Vagina (tissue), 2 donors: Measurements from ENCODE around the gene AKAP8L. TPM values are rescaled to one million over a fixed set of nuclear protein-coding genes. Genes with fewer than 3 reads are reported as not detected.
A peak's percentile ranks its signal among the peaks of the same experiment; 100 is the strongest.

ENCODE experiments used
- DNase-seq, 2 donors: peaks; one replicate each; pipeline ENCODE4 v3.0.0-alpha.2; 2017; ENCODE audit errors: extremely low spot score in 2 of 2
- H3K27ac ChIP-seq: fragments of 200-600 bp; sonication (generic); one replicate; pipeline ENCODE4 v1.5.1; 2019
- H3K27me3 ChIP-seq: fragments of 200-600 bp; sonication (generic); one replicate; pipeline ENCODE4 v1.5.1; 2019
- H3K36me3 ChIP-seq, 2 donors: fragments of 200-600 bp; sonication (generic); one replicate each; pipeline ENCODE4 v1.5.1; 2017 to 2019
- H3K4me1 ChIP-seq: fragments of 200-600 bp; sonication (generic); one replicate; pipeline ENCODE4 v1.5.1; 2019
- H3K4me3 ChIP-seq, 2 donors: fragments of 200-600 bp; sonication (generic); 1 replicate in 1 of 2; 2 replicates in 1 of 2; pipeline ENCODE4 v1.5.1; 2016 to 2019
- H3K9me3 ChIP-seq: fragments of 200-600 bp; sonication (generic); one replicate; pipeline ENCODE4 v1.5.1; 2019
- CTCF ChIP-seq, 3 experiments: fragments of 450-650 bp in 2 of 3; fragments of 200-600 bp in 1 of 3; sonication (generic) in 1 of 3; IDR thresholded peaks; one replicate each; pipeline ENCODE4 v1.5.1; 2017 to 2019; ENCODE audit warnings: antibody characterized with exemption in 3 of 3, mild to moderate bottlenecking in 2 of 3, moderate library complexity in 2 of 3
- POLR2A ChIP-seq, 2 donors: fragments of 450-650 bp; IDR thresholded peaks; one replicate each; pipeline ENCODE4 v1.6.1; 2017; ENCODE audit warnings: antibody characterized with exemption in 2 of 2, mild to moderate bottlenecking in 2 of 2, moderate library complexity in 2 of 2
- POLR2AphosphoS5 ChIP-seq, 2 donors: sonication (generic); formaldehyde crosslinking; IDR thresholded peaks; one replicate each; pipeline ENCODE4 v1.9.0; 2017; ENCODE audit warnings: antibody characterized with exemption in 2 of 2, mild to moderate bottlenecking in 2 of 2, low read depth in 1 of 2; ENCODE audit not compliant: insufficient read depth in 1 of 2
- intact Hi-C: fragments of 100-400 bp; cut with DNase I; formaldehyde crosslinking; loops from one replicate; pipeline ENCODE4 v1.15.1; 2023
- total RNA-seq: library from RNA; depleted of rRNA; stranded (reverse); fragments of >200 nt; gene quantifications from one replicate; pipeline ENCODE4 v1.2.3, GENCODE V29; 2016

AKAP8L gene
- 127 TPM for total RNA-seq

GRCh38 chr19:15418579-15419412 is at the start of gene AKAP8L:
Gene AKAP8L, minus strand, starts transcription at chr19:15418988. Its CDS starts 65 bp downstream, at chr19:15418923.
- peaks cover 0 to 15% of the 10 kb centered on the region in 2 donors for H3K36me3 ChIP-seq
- H3K9me3 ChIP-seq = no peaks in the 10 kb centered on the region
- H3K27me3 ChIP-seq = no peaks in the 10 kb centered on the region
- peak; percentile 98 for TF ChIP-seq POLR2AphosphoS5 (IDR thresholded peaks at IDR 0.05; ENCODE audit: insufficient read depth in 1 of 2, low read depth in 1 of 2)
- peak in 1 of 2 donors; percentile 87 for TF ChIP-seq POLR2A (IDR thresholded peaks at IDR 0.05)
- TF ChIP-seq CTCF (IDR thresholded peaks at IDR 0.05) = peak in 1 of 3 experiments; percentile 66
- peak within 1 kb of the TSS; percentile 82 for H3K27ac ChIP-seq
- H3K4me1 ChIP-seq = peaks cover 75% of the 10 kb centered on the region
- intact Hi-C loops = no loop called here
- peak within 1 kb of the TSS; percentile 80 to 93 for H3K4me3 ChIP-seq
- DNase-seq = peak; percentile 99

- TF ChIP-seq CTCF (IDR thresholded peaks at IDR 0.05) (no peak), POLR2AphosphoS5 (IDR thresholded peaks at IDR 0.05; ENCODE audit: insufficient read depth in 1 of 2, low read depth in 1 of 2) (no peak), POLR2A (IDR thresholded peaks at IDR 0.05) (no peak)
- intact Hi-C loops = no loop called here
- no peaks in the 10 kb centered on the region for H3K9me3 ChIP-seq
- no peaks in the 10 kb centered on the region for H3K27me3 ChIP-seq
- H3K36me3 ChIP-seq = no peaks in the 10 kb centered on the region
- no peak overlapping the region for H3K4me3 ChIP-seq
- DNase-seq = no peak
- peaks cover 13% of the 10 kb centered on the region for H3K4me1 ChIP-seq
- H3K27ac ChIP-seq = no peak overlapping the region
These were observed 49.0 kb upstream of the AKAP8L start for GRCh38 chr19:15467734-15468214.

GRCh38 chr19:15466851-15467733 is 48.3 kb upstream of the AKAP8L start:
- Histone ChIP-seq H3K27me3 (no peaks in the 10 kb centered on the region), H3K4me1 (peaks cover 13% of the 10 kb centered on the region), H3K36me3 (no peaks in the 10 kb centered on the region), H3K4me3 (no peak overlapping the region), H3K27ac (no peak overlapping the region), H3K9me3 (no peaks in the 10 kb centered on the region)
- TF ChIP-seq POLR2AphosphoS5 (IDR thresholded peaks at IDR 0.05; ENCODE audit: insufficient read depth in 1 of 2, low read depth in 1 of 2) = no peak
- no peak for TF ChIP-seq CTCF (IDR thresholded peaks at IDR 0.05)
- TF ChIP-seq POLR2A (IDR thresholded peaks at IDR 0.05) = no peak
- intact Hi-C loops = no loop called here
- DNase-seq = no peak

GRCh38 chr19:15464394-15465385 is 45.9 kb upstream of the AKAP8L start, which contains the start of gene RASAL3:
Gene RASAL3, minus strand, starts transcription at chr19:15464544. Its CDS starts 186 bp downstream, at chr19:15464358.
- H3K27me3 ChIP-seq = no peaks in the 10 kb centered on the region
- H3K9me3 ChIP-seq = no peaks in the 10 kb centered on the region
- H3K4me3 ChIP-seq = peak within 1 kb of the TSS; percentile 33 to 41
- peak within 1 kb of the TSS; percentile 33 for H3K27ac ChIP-seq
- no peaks in the 10 kb centered on the region for H3K36me3 ChIP-seq
- peaks cover 7% of the 10 kb centered on the region for H3K4me1 ChIP-seq
- no peak for DNase-seq
- no peak for TF ChIP-seq CTCF (IDR thresholded peaks at IDR 0.05)
- TF ChIP-seq POLR2AphosphoS5 (IDR thresholded peaks at IDR 0.05; ENCODE audit: insufficient read depth in 1 of 2, low read depth in 1 of 2) = no peak
- no peak for TF ChIP-seq POLR2A (IDR thresholded peaks at IDR 0.05)
- intact Hi-C loops = no loop called here
